Dermis lymphatic vessel endothelial cell (primary cell): ENCODE measurements around the gene CC2D2A. TPM values are rescaled to one million over a fixed set of nuclear protein-coding genes. Genes with fewer than 3 reads are reported as not detected.

Experiments used
- total RNA-seq: library from RNA; depleted of rRNA; stranded (reverse); fragments of >200 nt; gene quantifications from 2 replicates; pipeline ENCODE4 v1.2.1, GENCODE V29; 2014

The CC2D2A gene
- 4.6 and 5.2 TPM in 2 replicates for total RNA-seq

DNA sequence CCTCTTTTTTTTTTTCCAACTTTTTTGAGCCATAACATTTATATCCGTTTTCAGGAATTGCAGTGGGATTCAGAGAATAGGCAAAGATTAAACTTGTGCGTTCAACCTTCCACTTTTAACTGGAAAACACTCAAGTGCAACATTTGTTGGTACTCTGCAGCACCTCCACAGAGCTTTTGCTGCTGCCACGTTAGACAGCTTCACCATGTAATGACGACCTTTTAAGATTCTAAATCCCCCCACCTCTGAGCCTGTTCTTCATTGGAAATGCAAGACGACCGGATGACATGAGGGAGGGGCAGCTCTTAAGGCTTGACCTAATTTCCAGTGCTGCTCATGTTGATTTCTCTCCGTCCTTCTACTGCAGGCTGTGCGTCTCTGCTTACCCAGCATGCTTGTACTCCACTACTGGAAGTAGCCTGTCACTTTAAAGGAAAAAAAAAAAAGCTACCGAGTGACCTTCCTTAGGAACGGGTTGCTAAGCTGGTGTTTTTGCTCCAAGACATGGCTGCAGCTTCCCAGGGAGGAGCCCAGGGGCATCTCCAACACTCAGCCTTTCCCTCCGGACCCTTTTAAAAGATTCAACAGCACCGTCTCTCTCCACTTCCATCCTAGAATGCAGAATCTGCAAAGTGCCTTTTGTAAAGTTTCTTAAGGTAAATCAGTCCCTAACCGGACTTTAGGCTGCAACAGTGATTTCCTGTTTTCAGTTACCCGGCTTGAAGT is at the start of gene CC2D2A:
TSS of gene CC2D2A (plus strand) at position 481 of the 726 bp plus-strand sequence. CDS start 6,051 bp downstream, outside the sequence.

DNA sequence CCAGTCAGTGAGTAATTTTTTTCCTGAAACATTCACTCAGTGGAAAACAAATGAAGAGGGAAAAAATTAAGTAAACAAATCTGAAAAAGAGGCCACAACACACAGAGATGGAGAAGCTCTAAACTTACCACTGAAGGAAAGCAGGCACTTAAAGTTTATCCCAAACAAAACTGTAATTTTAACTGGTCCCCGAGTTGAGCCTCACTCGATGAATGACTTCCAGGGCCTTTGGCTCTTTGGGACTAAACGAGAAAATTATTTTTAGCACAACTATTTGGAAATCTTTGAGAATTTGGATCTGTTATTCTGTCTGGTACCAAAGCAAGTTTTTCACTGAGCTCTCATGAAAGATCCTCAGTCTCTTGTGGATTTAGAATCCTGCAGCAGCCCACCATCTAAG is 42.0 kb upstream of the CC2D2A start, which contains the start of gene C1QTNF7:
TSS of gene C1QTNF7 (plus strand) at position 333 of the 400 bp plus-strand sequence. CDS start 7,711 bp downstream, outside the sequence.

Other genes starting within 250 kb of the CC2D2A start
- gene C1QTNF7, start 41.8 kb upstream of the CC2D2A start, total RNA-seq = not detected in 2 replicates
- gene FBXL5, start 185.5 kb downstream of the CC2D2A start, total RNA-seq = 97.6 and 133 TPM in 2 replicates
- gene FAM200B, start 211.9 kb downstream of the CC2D2A start, total RNA-seq = 28.4 and 29.5 TPM in 2 replicates
- gene BST1, start 233.2 kb downstream of the CC2D2A start, total RNA-seq = 16.5 and 77.7 TPM in 2 replicates